Nephron (organoid): ENCODE results near the gene VOPP1.

Experiments
- H3K27ac Mint-ChIP-seq, 3 experiments: 2 replicates each; pipeline ENCODE4 v1.8.0; 2020; ENCODE audit warnings: mixed read lengths in 3 of 3, mild to moderate bottlenecking in 2 of 3, moderate library complexity in 1 of 3
- H3K27me3 Mint-ChIP-seq: 2 replicates; pipeline ENCODE4 v1.8.0; 2021; ENCODE audit warnings: low read depth, mild to moderate bottlenecking, moderate library complexity, mixed read lengths
- H3K36me3 Mint-ChIP-seq: 2 replicates; pipeline ENCODE4 v1.8.0; 2020; ENCODE audit warnings: low read depth, mixed read lengths
- H3K4me1 Mint-ChIP-seq: 2 replicates; pipeline ENCODE4 v1.8.0; 2020; ENCODE audit warnings: mixed read lengths
- H3K4me3 Mint-ChIP-seq, 3 experiments: 2 replicates each; pipeline ENCODE4 v1.8.0; 2020; ENCODE audit warnings: mild to moderate bottlenecking in 3 of 3, mixed read lengths in 3 of 3, moderate library complexity in 2 of 3
- H3K9me3 Mint-ChIP-seq: 2 replicates; pipeline ENCODE4 v1.8.0; 2020; ENCODE audit warnings: mixed read lengths
- TF ChIP-seq, protein P1 (sequence below), 3 experiments: fragments of 200-600 bp; sonication (generic); IDR thresholded peaks; one replicate each; pipeline ENCODE4 v1.5.0; 2021; ENCODE audit warnings: antibody characterized with exemption in 3 of 3; ENCODE audit not compliant: unreplicated experiment in 3 of 3

The VOPP1 gene

DNA sequence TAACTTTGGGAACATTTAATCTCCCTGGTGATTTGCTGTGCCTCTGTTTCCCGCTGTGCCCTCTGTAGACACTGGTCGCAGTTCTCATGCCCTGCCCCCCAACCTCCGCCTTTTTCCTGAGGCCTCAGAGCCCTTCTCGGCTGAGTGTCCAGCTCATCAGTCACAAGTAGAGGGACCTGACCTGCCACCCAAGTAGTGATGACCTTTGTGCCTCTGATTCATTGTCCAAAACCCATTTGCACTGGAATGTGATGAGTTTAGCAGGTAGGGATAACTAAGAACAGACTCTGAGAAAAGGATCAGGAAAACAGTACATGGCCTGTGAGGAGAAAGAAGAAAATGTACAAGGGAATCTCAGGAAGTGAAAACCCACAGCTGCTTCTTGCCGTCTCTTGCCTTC, 148.4 kb downstream of the VOPP1 start:
- no peak overlapping the region for H3K4me3 Mint-ChIP-seq
- H3K36me3 Mint-ChIP-seq = peaks cover 25% of the 10 kb centered on the region
- H3K4me1 Mint-ChIP-seq = peaks cover 36% of the 10 kb centered on the region
- H3K9me3 Mint-ChIP-seq = no peaks in the 10 kb centered on the region
- TF ChIP-seq, protein P1, sequence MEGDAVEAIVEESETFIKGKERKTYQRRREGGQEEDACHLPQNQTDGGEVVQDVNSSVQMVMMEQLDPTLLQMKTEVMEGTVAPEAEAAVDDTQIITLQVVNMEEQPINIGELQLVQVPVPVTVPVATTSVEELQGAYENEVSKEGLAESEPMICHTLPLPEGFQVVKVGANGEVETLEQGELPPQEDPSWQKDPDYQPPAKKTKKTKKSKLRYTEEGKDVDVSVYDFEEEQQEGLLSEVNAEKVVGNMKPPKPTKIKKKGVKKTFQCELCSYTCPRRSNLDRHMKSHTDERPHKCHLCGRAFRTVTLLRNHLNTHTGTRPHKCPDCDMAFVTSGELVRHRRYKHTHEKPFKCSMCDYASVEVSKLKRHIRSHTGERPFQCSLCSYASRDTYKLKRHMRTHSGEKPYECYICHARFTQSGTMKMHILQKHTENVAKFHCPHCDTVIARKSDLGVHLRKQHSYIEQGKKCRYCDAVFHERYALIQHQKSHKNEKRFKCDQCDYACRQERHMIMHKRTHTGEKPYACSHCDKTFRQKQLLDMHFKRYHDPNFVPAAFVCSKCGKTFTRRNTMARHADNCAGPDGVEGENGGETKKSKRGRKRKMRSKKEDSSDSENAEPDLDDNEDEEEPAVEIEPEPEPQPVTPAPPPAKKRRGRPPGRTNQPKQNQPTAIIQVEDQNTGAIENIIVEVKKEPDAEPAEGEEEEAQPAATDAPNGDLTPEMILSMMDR (IDR thresholded peaks at IDR 0.05; ENCODE audit: unreplicated experiment in 3 of 3) = no peak
- peak overlapping the region; percentile 33 to 69 (median 49) for H3K27ac Mint-ChIP-seq
- H3K27me3 Mint-ChIP-seq = no peaks in the 10 kb centered on the region

DNA sequence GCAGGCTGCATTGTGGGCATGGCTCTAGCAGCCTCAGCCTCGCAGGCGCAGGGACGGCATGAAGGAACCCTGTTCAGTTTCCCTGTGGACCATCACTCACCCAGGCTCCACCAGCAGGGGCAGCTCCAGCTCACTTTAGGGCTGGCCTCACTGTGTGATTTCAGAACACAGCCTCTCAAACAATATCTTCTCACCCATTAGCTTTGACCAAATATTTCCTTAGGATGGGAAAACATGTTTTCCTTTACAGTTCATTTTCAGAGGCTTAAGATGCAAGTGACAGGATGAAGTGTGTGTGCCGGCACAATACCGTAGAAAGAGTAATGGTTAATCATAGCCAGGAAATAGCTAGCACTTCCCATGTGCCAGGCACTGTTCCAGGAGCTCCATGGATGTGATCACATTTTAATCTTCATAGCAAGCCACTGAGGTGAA, 149.0 kb downstream of the VOPP1 start:
- Mint-ChIP-seq H3K4me3 (no peak overlapping the region), H3K27ac (peak overlapping the region in 2 of 3 experiments; percentile 1 to 26), H3K9me3 (no peaks in the 10 kb centered on the region), H3K4me1 (peaks cover 30% of the 10 kb centered on the region), H3K36me3 (peaks cover 25% of the 10 kb centered on the region), H3K27me3 (no peaks in the 10 kb centered on the region)
- TF ChIP-seq, protein P1 (IDR thresholded peaks at IDR 0.05; ENCODE audit: unreplicated experiment in 3 of 3) = no peak
